K562 (cell line): Measurements from ENCODE around the gene PCSK5. TPM values are rescaled to one million over a fixed set of nuclear protein-coding genes. Genes with fewer than 3 reads are reported as not detected.

Experiments used
- ATAC-seq: fragments of 200-7000 bp; cut with Tn5 transposase; 3 replicates; pipeline ENCODE4 v1.9.1; 2020; ENCODE audit warnings: moderate library complexity
- BruUV-seq: library from RNA; stranded (reverse); fragments of 400-500 nt; replicated peaks from 2 replicates; lab custom pipeline; 2021; lab: Mats Ljungman, UMichigan
- CTCF ChIA-PET: fragments of 300-600 bp; formaldehyde crosslinking; extraction: SDS; loops from one replicate; lab custom pipeline; 2021; ENCODE audit warnings: low intra/inter-chr PET ratio; lab: Yijun Ruan, JAX
- POLR2A ChIA-PET: fragments of 300-600, 350-650 bp; sonication (Branson Sonifier 250); formaldehyde crosslinking; extraction: SDS; loops from one replicate; lab custom pipeline; 2021; ENCODE audit warnings: antibody characterized with exemption, inconsistent platforms; lab: Yijun Ruan, JAX
- DNase-seq, 4 experiments: peaks; one replicate each; pipeline versions ENCODE4 v3.0.0 to v3.0.0-alpha.2; 2011 to 2018; ENCODE audit warnings: low spot score in 3 of 4, mixed read lengths in 3 of 4; ENCODE audit errors: extremely low read depth in 1 of 4
- FAIRE-seq: peaks from 2 replicates; lab custom pipeline; 2011; peaks lifted over from hg19 to GRCh38; lab: Jason Lieb, UNC
- H2AFZ ChIP-seq: 2 replicates; pipeline ENCODE4 v1.6.0; 2011; ENCODE audit warnings: low read depth, low read length, control low read depth, inconsistent platforms
- H3K27ac ChIP-seq: fragments of 200-600 bp; 3 replicates; pipeline ENCODE4 v1.8.0; 2011; ENCODE audit warnings: low read depth, mild to moderate bottlenecking, control low read depth, inconsistent platforms, low read length, moderate library complexity, mixed read lengths; ENCODE audit errors: extremely low read depth
- H3K27me3 ChIP-seq, 2 experiments: fragments of 300-600 bp in 1 of 2; 2 replicates in 1 of 2; 3 replicates in 1 of 2; pipeline versions ENCODE4 v1.6.0 to v1.8.0; 2011; ENCODE audit warnings: inconsistent platforms in 2 of 2, low read length in 2 of 2, mild to moderate bottlenecking in 1 of 2, mixed read lengths in 1 of 2, moderate library complexity in 1 of 2; ENCODE audit not compliant: control insufficient read depth in 2 of 2, insufficient read depth in 2 of 2
- H3K36me3 ChIP-seq: fragments of 300-600 bp; 3 replicates; pipeline ENCODE4 v1.8.0; 2011; ENCODE audit warnings: mild to moderate bottlenecking, low read length, inconsistent platforms; ENCODE audit not compliant: control insufficient read depth, insufficient read depth
- H3K4me1 ChIP-seq, 2 experiments: fragments of 200-600 bp in 1 of 2; replicated peaks in 1 of 2; 2 replicates in 1 of 2; 3 replicates in 1 of 2; pipeline versions ENCODE4 v1.5.1 to v1.8.0; 2011; ENCODE audit warnings: inconsistent platforms in 2 of 2, low read length in 2 of 2, mild to moderate bottlenecking in 1 of 2, mixed read lengths in 1 of 2, moderate library complexity in 1 of 2; ENCODE audit not compliant: control insufficient read depth in 2 of 2, insufficient read depth in 2 of 2
- H3K4me2 ChIP-seq: 2 replicates; pipeline ENCODE4 v1.6.1; 2011; ENCODE audit warnings: low read length, control low read depth, inconsistent platforms, mixed read lengths; ENCODE audit not compliant: insufficient read depth
- H3K4me3 ChIP-seq: fragments of 200-600 bp; sonication (generic), shearing (Covaris generic); 2 replicates; pipeline ENCODE4 v1.5.1; 2016; ENCODE audit warnings: control low read depth, inconsistent platforms
- H3K79me2 ChIP-seq: fragments of 200-600 bp; 3 replicates; pipeline ENCODE4 v1.8.0; 2011; ENCODE audit warnings: low read length, inconsistent platforms; ENCODE audit not compliant: control insufficient read depth, insufficient read depth
- H3K9ac ChIP-seq, 2 experiments: 2 replicates each; pipeline versions ENCODE4 v1.6.0 to v1.6.1; 2011; ENCODE audit warnings: low read depth in 2 of 2, low read length in 2 of 2, control low read depth in 1 of 2, inconsistent platforms in 1 of 2, mild to moderate bottlenecking in 1 of 2, mixed read lengths in 1 of 2; ENCODE audit not compliant: insufficient read depth in 1 of 2
- H3K9me1 ChIP-seq: one replicate; pipeline ENCODE4 v1.6.0; 2011; ENCODE audit warnings: inconsistent platforms, mild to moderate bottlenecking, low read length, moderate library complexity; ENCODE audit not compliant: control insufficient read depth, insufficient read depth
- H3K9me3 ChIP-seq: replicated peaks from 2 replicates; pipeline ENCODE4 v1.5.1; 2011; ENCODE audit warnings: low read depth, low read length, inconsistent platforms; ENCODE audit not compliant: control insufficient read depth, insufficient read depth
- H4K20me1 ChIP-seq: replicated peaks from 2 replicates; pipeline ENCODE4 v1.6.1; 2011; ENCODE audit warnings: low read length, inconsistent platforms, mixed read lengths; ENCODE audit not compliant: control insufficient read depth, insufficient read depth
- BCLAF1 ChIP-seq, 2 experiments: fragments of 450-650 bp in 1 of 2; IDR thresholded peaks; 2 replicates each; pipeline ENCODE4 v1.6.1; 2011 to 2017; ENCODE audit warnings: low read depth in 2 of 2, antibody characterized with exemption in 1 of 2, borderline replicate concordance in 1 of 2, low read length in 1 of 2, mild to moderate bottlenecking in 1 of 2, mixed read lengths in 1 of 2; ENCODE audit not compliant: control insufficient read depth in 1 of 2
- CHD4 ChIP-seq: fragments of 200-600 bp; sonication (generic); IDR thresholded peaks from 3 replicates; pipeline ENCODE4 v1.6.1; 2012; ENCODE audit warnings: low read depth, mild to moderate bottlenecking, mixed read lengths, low read length, inconsistent platforms; ENCODE audit not compliant: insufficient read depth, insufficient replicate concordance, poor library complexity, severe bottlenecking
- CTCF ChIP-seq, 3 experiments: IDR thresholded peaks in 2 of 3; conservative IDR thresholded peaks in 1 of 3; 2 replicates each; pipeline ENCODE4 v1.5.1; 2011 to 2012; ENCODE audit warnings: low read length in 3 of 3, mild to moderate bottlenecking in 3 of 3, control low read depth in 2 of 3, improper control_type of control experiment in 1 of 3, inconsistent platforms in 1 of 3, low read depth in 1 of 3, mixed read lengths in 1 of 3, moderate library complexity in 1 of 3; ENCODE audit not compliant: insufficient read depth in 2 of 3
- MECOM ChIP-seq: fragments of 250-450 bp; sonication (Bioruptor Pico); IDR thresholded peaks from 2 replicates; pipeline ENCODE4 v1.8.0; 2022; ENCODE audit warnings: inconsistent platforms
- MLLT1 ChIP-seq, 2 experiments: fragments of 450-650 bp; IDR thresholded peaks; 2 replicates each; pipeline ENCODE4 v1.6.1; 2016
- PREB ChIP-seq: sonication (generic); formaldehyde crosslinking; IDR thresholded peaks from 2 replicates; pipeline ENCODE4 v1.8.1; 2023; ENCODE audit warnings: mild to moderate bottlenecking, missing genetic modification reagents
- ZBTB2 ChIP-seq: fragments of 450-650 bp; IDR thresholded peaks from 2 replicates; pipeline ENCODE4 v1.6.1; 2016; ENCODE audit warnings: antibody characterized with exemption
- ZFP30 ChIP-seq: fragments of 250-450 bp; sonication (Bioruptor Pico); IDR thresholded peaks from 2 replicates; pipeline ENCODE4 v1.8.0; 2022; ENCODE audit warnings: moderate library complexity, mild to moderate bottlenecking, inconsistent platforms, borderline replicate concordance
- ZNF253 ChIP-seq: fragments of 250-450 bp; sonication (Bioruptor Pico); conservative IDR thresholded peaks from 2 replicates; pipeline ENCODE4 v1.6.1; 2021; ENCODE audit warnings: mild to moderate bottlenecking
- ZNF431 ChIP-seq: sonication (generic); formaldehyde crosslinking; IDR thresholded peaks from 2 replicates; pipeline ENCODE4 v1.8.0; 2022; ENCODE audit warnings: mild to moderate bottlenecking, missing genetic modification reagents
- WGBS: fragments of 100-300 bp; shearing (Covaris generic); methylation state at CpG from one replicate; pipeline ENCODE4 v1.1.6; 2016; ENCODE audit warnings: low coverage, mixed read lengths; ENCODE audit not compliant: insufficient coverage; ENCODE audit errors: missing lambda C conversion rate; 5-methylcytosine and 5-hydroxymethylcytosine counted together
- in situ Hi-C: fragments of 300-500 bp; cut with MboI; formaldehyde crosslinking; loops from 4 replicates; pipeline ENCODE4 v1.15.0; 2018; ENCODE audit warnings: inconsistent platforms, mixed read lengths
- intact Hi-C: fragments of 100-400 bp; cut with micrococcal nuclease; formaldehyde crosslinking; loops from 2 replicates; pipeline ENCODE4 v1.14.2; 2022
- polyA plus RNA-seq, 8 experiments: library from polyadenylated mRNA; depleted of rRNA in 4 of 8; stranded (reverse) in 5 of 8; unstranded in 3 of 8; fragments of >200 nt; fragmentation: Nextera tagmentation in 2 of 8; fragmentation: Illumina TruSeq in 1 of 8; extraction: Ambion mirVana in 2 of 8; extraction: Trizol in 1 of 8; gene quantifications; 2 replicates each; pipeline versions ENCODE4 v1.2.1 to v1.2.3, GENCODE V29; 2011 to 2014; ENCODE audit warnings: inconsistent platforms in 1 of 8, missing spikeins in 1 of 8
- total RNA-seq, 7 experiments: library from RNA; depleted of rRNA in 6 of 7; stranded (reverse); fragments of >200 nt in 6 of 7; fragmentation: Illumina TruSeq in 2 of 7; extraction: Trizol in 2 of 7; gene quantifications; 2 replicates each; pipeline versions ENCODE4 v1.2.1 to v1.2.3, GENCODE V29; 2011 to 2021; ENCODE audit warnings: low replicate concordance in 1 of 7

The PCSK5 gene
- total and polyA plus RNA-seq, 9 of the 15 experiments (the other 6 are each of a cell fraction or from before 2014, with no cell fraction given) = not detected

GRCh38 chr9:76292246-76292645, 401.8 kb downstream of the PCSK5 start (continued):
- no peak for TF ChIP-seq MLLT1 (IDR thresholded peaks at IDR 0.05)
- TF ChIP-seq BCLAF1 (IDR thresholded peaks at IDR 0.05; ENCODE audit: borderline replicate concordance in 1 of 2, control insufficient read depth in 1 of 2, low read depth in 2 of 2, low read length in 1 of 2) = no peak

GRCh38 chr9:76292658-76293057, 402.2 kb downstream of the PCSK5 start:
- ChIA-PET CTCF (no interaction called here), POLR2A (interaction anchor here (1.1 to 1.4 kb wide), 2 partner anchors 9 to 157 kb away, joined by 3 to 6 read pairs; no protein-coding TSS in a partner anchor)
- Histone ChIP-seq H4K20me1 (no peaks in the 10 kb centered on the region), H3K4me1 (no peaks in the 10 kb centered on the region), H3K79me2 (no peaks in the 10 kb centered on the region), H3K27me3 (peaks cover 0 to 12% of the 10 kb centered on the region in 2 experiments; a peak in 2 of 5 replicates), H3K36me3 (no peaks in the 10 kb centered on the region), H3K9me1 (no peaks in the 10 kb centered on the region), H2AFZ (no peak overlapping the region), H3K9ac (no peak overlapping the region), H3K4me2 (no peak overlapping the region), H3K9me3 (no peaks in the 10 kb centered on the region), H3K27ac (no peak overlapping the region), H3K4me3 (no peak overlapping the region)
- in situ Hi-C loops (no loop called here), intact Hi-C loops (loop anchor here (10.0 kb wide), 1 partner anchor 428 kb away; no protein-coding TSS in a partner anchor)
- ATAC-seq (no peak), FAIRE-seq (no peak), DNase-seq (no peak)
- 0% methylated on average over 4 of the region's 5 CpGs for WGBS
- no TSS peak for BruUV-seq
- TF ChIP-seq PREB (CRISPR knock-in tag) = no peak
- TF ChIP-seq MECOM (CRISPR knock-in tag) = no peak
- no peak for TF ChIP-seq ZBTB2
- TF ChIP-seq ZNF253 (CRISPR knock-in tag) = no peak
- TF ChIP-seq ZFP30 (CRISPR knock-in tag) = no peak
- no peak for TF ChIP-seq ZNF431
- TF ChIP-seq CHD4 = no peak
- no peak for TF ChIP-seq CTCF (IDR thresholded peaks at IDR 0.05 in 2 of 3, conservative IDR thresholded peaks at IDR 0.05 in 1 of 3; ENCODE audit: insufficient read depth in 2 of 3, low read depth in 1 of 3, low read length in 3 of 3)
